ENCODE measurements around the gene RALGAPA2.

DNA sequence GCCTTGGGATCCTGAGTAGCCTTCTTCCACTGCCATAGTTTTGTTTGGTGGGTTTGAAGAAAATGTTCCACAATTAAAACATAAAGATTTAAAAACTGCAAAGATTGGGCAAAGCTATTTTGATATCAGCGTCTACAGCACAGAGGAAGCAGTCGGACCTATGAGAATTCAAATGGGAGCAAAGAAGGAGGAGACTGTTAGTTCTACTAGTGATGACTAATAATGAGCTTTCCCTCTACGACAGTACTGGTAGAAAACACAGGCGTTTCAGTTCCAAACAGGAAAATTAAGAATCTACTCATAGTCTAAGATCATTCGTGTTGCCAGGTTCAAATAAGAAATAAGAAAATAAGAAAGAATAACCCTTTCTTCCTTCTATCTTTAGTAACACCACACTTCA lies 223.4 kb downstream of the RALGAPA2 start:
- TF ChIP-seq EP300 (conservative IDR thresholded peaks at IDR 0.05; ENCODE audit: poor library complexity, severe bottlenecking) (no peak), POLR2AphosphoS5 (IDR thresholded peaks at IDR 0.05) (no peak), EZH2 (IDR thresholded peaks at IDR 0.05; ENCODE audit: borderline replicate concordance, insufficient read depth, low read length, poor library complexity, severe bottlenecking) (no peak), SMC3 (conservative IDR thresholded peaks at IDR 0.05; ENCODE audit: poor library complexity) (no peak), MXI1 (conservative IDR thresholded peaks at IDR 0.05; ENCODE audit: poor library complexity, severe bottlenecking) (no peak), RAD21 (conservative IDR thresholded peaks at IDR 0.05) (no peak)
- TF ChIP-seq, protein P1, sequence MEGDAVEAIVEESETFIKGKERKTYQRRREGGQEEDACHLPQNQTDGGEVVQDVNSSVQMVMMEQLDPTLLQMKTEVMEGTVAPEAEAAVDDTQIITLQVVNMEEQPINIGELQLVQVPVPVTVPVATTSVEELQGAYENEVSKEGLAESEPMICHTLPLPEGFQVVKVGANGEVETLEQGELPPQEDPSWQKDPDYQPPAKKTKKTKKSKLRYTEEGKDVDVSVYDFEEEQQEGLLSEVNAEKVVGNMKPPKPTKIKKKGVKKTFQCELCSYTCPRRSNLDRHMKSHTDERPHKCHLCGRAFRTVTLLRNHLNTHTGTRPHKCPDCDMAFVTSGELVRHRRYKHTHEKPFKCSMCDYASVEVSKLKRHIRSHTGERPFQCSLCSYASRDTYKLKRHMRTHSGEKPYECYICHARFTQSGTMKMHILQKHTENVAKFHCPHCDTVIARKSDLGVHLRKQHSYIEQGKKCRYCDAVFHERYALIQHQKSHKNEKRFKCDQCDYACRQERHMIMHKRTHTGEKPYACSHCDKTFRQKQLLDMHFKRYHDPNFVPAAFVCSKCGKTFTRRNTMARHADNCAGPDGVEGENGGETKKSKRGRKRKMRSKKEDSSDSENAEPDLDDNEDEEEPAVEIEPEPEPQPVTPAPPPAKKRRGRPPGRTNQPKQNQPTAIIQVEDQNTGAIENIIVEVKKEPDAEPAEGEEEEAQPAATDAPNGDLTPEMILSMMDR (IDR thresholded peaks at IDR 0.05; ENCODE audit: poor library complexity, severe bottlenecking), result no peak
- TF ChIP-seq, protein P2, sequence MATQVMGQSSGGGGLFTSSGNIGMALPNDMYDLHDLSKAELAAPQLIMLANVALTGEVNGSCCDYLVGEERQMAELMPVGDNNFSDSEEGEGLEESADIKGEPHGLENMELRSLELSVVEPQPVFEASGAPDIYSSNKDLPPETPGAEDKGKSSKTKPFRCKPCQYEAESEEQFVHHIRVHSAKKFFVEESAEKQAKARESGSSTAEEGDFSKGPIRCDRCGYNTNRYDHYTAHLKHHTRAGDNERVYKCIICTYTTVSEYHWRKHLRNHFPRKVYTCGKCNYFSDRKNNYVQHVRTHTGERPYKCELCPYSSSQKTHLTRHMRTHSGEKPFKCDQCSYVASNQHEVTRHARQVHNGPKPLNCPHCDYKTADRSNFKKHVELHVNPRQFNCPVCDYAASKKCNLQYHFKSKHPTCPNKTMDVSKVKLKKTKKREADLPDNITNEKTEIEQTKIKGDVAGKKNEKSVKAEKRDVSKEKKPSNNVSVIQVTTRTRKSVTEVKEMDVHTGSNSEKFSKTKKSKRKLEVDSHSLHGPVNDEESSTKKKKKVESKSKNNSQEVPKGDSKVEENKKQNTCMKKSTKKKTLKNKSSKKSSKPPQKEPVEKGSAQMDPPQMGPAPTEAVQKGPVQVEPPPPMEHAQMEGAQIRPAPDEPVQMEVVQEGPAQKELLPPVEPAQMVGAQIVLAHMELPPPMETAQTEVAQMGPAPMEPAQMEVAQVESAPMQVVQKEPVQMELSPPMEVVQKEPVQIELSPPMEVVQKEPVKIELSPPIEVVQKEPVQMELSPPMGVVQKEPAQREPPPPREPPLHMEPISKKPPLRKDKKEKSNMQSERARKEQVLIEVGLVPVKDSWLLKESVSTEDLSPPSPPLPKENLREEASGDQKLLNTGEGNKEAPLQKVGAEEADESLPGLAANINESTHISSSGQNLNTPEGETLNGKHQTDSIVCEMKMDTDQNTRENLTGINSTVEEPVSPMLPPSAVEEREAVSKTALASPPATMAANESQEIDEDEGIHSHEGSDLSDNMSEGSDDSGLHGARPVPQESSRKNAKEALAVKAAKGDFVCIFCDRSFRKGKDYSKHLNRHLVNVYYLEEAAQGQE (IDR thresholded peaks at IDR 0.05; ENCODE audit: borderline replicate concordance), result no peak

Data from neural cell (in vitro differentiated cells).